Activated naive CD4-positive, alpha-beta T cell treated with anti-CD3 and anti-CD28 coated beads, Interleukin-2, amount 10 ng/mL, durations not matched to agents 7 days and 5 days (primary cell): Measurements from ENCODE around the gene AUTS2.
A peak's percentile ranks its signal among the peaks of the same experiment; 100 is the strongest.

ENCODE experiments used
- CTCF ChIA-PET: fragments of 350-600 bp; sonication (Branson Sonifier 250); formaldehyde crosslinking; loops from one replicate; lab custom pipeline; 2021; ENCODE audit warnings: antibody characterized with exemption; lab: Charles Lee
- DNase-seq: peaks from one replicate; pipeline ENCODE4 v3.0.0-alpha.2; 2020
- H3K27ac Mint-ChIP-seq: one replicate; pipeline ENCODE4 v1.8.0; 2021; ENCODE audit warnings: mild to moderate bottlenecking, moderate library complexity, mixed read lengths
- H3K27me3 Mint-ChIP-seq: one replicate; pipeline ENCODE4 v1.8.0; 2021; ENCODE audit warnings: mild to moderate bottlenecking, mixed read lengths
- H3K36me3 Mint-ChIP-seq: one replicate; pipeline ENCODE4 v1.8.0; 2021; ENCODE audit warnings: mixed read lengths
- H3K4me1 Mint-ChIP-seq: one replicate; pipeline ENCODE4 v1.8.0; 2021; ENCODE audit warnings: mixed read lengths
- H3K4me3 Mint-ChIP-seq: one replicate; pipeline ENCODE4 v1.8.0; 2021; ENCODE audit warnings: mild to moderate bottlenecking, moderate library complexity, mixed read lengths
- H3K9me3 Mint-ChIP-seq: one replicate; pipeline ENCODE4 v1.8.0; 2021; ENCODE audit warnings: mixed read lengths

The AUTS2 gene

GRCh38 chr7:70679661-70680060, 1081.4 kb downstream of the AUTS2 start:
- Mint-ChIP-seq H3K9me3 (peaks cover 8% of the 10 kb centered on the region), H3K27ac (no peak overlapping the region), H3K4me3 (no peak overlapping the region), H3K27me3 (no peaks in the 10 kb centered on the region), H3K4me1 (peaks cover 17% of the 10 kb centered on the region), H3K36me3 (no peaks in the 10 kb centered on the region)
- CTCF ChIA-PET: no interaction called here
- no peak for DNase-seq

DNA sequence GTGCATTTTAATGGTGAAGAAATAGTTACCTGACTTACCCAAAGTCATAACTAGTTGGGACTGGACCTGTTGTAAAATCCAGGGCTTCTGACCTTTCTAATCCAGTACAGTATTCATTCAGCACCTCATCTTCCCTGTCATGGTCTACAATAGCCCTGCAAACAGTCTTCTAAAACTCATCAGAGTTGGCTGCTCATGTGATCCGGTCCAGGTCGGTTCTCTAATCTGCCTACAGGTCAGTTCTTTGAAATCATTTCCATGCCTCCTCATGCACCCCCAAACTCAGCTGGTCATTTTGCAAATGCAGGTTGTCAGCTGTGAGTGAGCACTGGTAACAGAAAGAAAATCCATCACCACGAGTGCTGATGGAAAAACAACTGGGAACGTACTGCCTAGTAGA, 1082.0 kb downstream of the AUTS2 start:
- Mint-ChIP-seq H3K27me3 (no peaks in the 10 kb centered on the region), H3K27ac (no peak overlapping the region), H3K9me3 (peaks cover 8% of the 10 kb centered on the region), H3K36me3 (no peaks in the 10 kb centered on the region), H3K4me3 (no peak overlapping the region), H3K4me1 (peaks cover 17% of the 10 kb centered on the region)
- no peak for DNase-seq
- CTCF ChIA-PET: no interaction called here

GRCh38 chr7:70680743-70681468, 1082.6 kb downstream of the AUTS2 start:
- Mint-ChIP-seq H3K4me3 (no peak overlapping the region), H3K36me3 (no peaks in the 10 kb centered on the region), H3K27me3 (no peaks in the 10 kb centered on the region), H3K4me1 (peaks cover 17% of the 10 kb centered on the region), H3K9me3 (peaks cover 8% of the 10 kb centered on the region), H3K27ac (no peak overlapping the region)
- no peak for DNase-seq
- CTCF ChIA-PET: no interaction called here

- CTCF ChIA-PET: no interaction called here
- peaks cover 17% of the 10 kb centered on the region for H3K4me1 Mint-ChIP-seq
- DNase-seq: peak; percentile 42
Observed at GRCh38 chr7:70681469-70682350, 1083.4 kb downstream of the AUTS2 start.

GRCh38 chr7:70684173-70684572, 1085.9 kb downstream of the AUTS2 start:
- no peaks in the 10 kb centered on the region for H3K27me3 Mint-ChIP-seq
- H3K36me3 Mint-ChIP-seq: no peaks in the 10 kb centered on the region
- no peak overlapping the region for H3K4me3 Mint-ChIP-seq
- no peak for DNase-seq
- CTCF ChIA-PET: no interaction called here
- no peak overlapping the region for H3K27ac Mint-ChIP-seq
- H3K9me3 Mint-ChIP-seq: peaks cover 1% of the 10 kb centered on the region
- peaks cover 17% of the 10 kb centered on the region for H3K4me1 Mint-ChIP-seq

More at GRCh38 chr7:70681469-70682350, 1083.4 kb downstream of the AUTS2 start:
- Mint-ChIP-seq H3K27me3 (no peaks in the 10 kb centered on the region), H3K27ac (no peak overlapping the region), H3K36me3 (no peaks in the 10 kb centered on the region), H3K4me3 (peak overlapping the region; percentile 28), H3K9me3 (peaks cover 8% of the 10 kb centered on the region)

DNA sequence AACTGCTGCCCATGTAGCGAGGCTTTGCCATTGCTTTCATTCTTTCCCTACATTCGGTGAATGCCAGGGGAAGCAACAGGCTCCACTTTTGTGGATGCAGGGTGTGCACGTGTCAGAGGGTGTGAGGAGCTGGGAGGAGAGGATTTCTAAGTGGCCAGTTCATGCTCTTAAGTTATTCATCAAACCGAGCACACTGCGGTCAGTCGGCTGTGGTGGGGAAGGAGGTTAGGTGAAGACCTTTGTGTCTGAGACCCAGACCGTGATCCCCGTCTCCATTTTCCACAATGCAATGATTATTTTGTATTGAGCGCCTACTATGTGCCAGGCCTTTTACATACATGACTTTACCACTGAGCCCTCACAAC, 1095.0 kb downstream of the AUTS2 start:
- Mint-ChIP-seq H3K9me3 (no peaks in the 10 kb centered on the region), H3K36me3 (no peaks in the 10 kb centered on the region), H3K27ac (no peak overlapping the region), H3K4me1 (peaks cover 6% of the 10 kb centered on the region), H3K27me3 (peaks cover 57% of the 10 kb centered on the region), H3K4me3 (peak overlapping the region; percentile 59)
- DNase-seq: no peak
- CTCF ChIA-PET: no interaction called here

GRCh38 chr7:70693686-70694433, 1095.6 kb downstream of the AUTS2 start:
- Mint-ChIP-seq H3K27me3 (peaks cover 57% of the 10 kb centered on the region), H3K4me3 (peak overlapping the region; percentile 59), H3K36me3 (no peaks in the 10 kb centered on the region), H3K27ac (no peak overlapping the region), H3K4me1 (peaks cover 6% of the 10 kb centered on the region), H3K9me3 (no peaks in the 10 kb centered on the region)
- CTCF ChIA-PET: no interaction called here
- DNase-seq: peak; percentile 43

DNA sequence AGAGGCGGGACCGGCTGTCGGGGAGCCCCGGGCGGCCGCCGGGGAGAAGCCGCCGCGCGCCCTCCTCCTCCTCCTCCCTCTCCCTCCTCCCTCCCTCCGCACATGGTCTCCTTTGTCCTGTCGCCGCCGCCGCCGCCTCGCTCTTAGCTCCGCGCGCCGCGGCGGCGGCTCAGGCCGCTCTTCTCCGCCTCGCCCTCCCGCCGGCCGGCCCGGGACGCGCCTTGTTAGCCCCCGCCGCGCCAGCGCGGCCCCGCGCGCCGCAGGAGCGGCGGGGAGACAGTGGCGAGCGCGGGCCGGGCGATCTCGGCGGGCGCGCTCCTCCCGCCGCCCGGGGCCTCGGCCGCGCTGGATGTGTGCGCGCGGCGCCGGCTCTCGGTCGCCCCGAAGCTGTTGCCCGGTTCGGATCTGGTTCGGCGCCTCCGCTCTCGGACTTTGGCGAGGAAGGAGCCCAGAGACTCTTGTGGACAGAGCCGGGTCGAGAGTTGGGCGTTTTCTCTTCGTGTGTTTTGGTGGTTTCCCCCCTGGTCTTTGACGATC, 1096.2 kb downstream of the AUTS2 start:
- peaks cover 6% of the 10 kb centered on the region for H3K4me1 Mint-ChIP-seq
- no peaks in the 10 kb centered on the region for H3K36me3 Mint-ChIP-seq
- no peak overlapping the region for H3K27ac Mint-ChIP-seq
- no peaks in the 10 kb centered on the region for H3K9me3 Mint-ChIP-seq
- peaks cover 57% of the 10 kb centered on the region for H3K27me3 Mint-ChIP-seq
- peak; percentile 31 for DNase-seq
- CTCF ChIA-PET: no interaction called here
- peak overlapping the region; percentile 71 for H3K4me3 Mint-ChIP-seq

DNA sequence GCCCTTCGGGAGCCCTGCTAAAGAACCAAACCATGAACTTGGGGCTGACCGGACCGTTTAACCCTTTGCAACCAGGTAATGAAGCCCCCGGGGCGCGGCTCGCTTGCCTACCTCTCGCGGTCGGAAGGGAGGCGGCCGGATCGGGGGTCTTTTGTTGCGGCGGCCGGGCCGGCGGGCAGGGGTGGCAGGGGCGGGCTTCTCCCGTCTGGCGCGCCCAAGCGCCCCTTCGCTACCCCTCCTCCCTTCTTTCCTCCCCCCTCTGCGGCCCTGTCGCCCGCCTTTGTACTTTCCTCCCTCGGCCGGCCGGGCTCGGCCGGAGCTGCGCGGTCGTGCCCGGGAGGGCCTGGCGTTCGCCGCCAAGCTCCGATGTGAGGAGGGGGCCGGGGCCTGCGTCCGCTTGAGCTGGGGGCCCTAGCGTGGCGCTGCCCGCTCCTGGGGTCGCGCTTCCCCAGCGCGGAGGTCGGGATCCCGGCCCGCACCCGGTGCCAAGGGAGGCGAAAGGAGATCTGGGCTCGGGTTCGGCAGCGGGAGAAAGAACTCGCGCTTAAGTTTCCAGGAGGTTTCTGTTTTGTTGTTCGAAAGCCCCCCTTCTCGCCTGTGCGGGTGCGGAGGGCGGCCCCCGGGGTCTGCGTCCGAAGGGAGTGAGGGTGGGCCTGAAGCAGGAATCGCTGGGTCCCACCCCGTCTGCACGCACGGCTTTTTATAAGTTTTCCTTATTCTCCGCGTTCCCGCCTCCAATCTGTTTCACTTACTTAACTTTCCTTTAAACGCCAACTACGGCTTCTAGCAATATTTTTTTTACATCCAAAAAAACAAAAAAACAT, 1096.9 kb downstream of the AUTS2 start:
- no peak for DNase-seq
- CTCF ChIA-PET: no interaction called here

GRCh38 chr7:70695795-70696083, 1097.5 kb downstream of the AUTS2 start:
- Mint-ChIP-seq H3K27me3 (peaks cover 57% of the 10 kb centered on the region), H3K27ac (no peak overlapping the region), H3K4me3 (peak overlapping the region; percentile 68), H3K4me1 (peaks cover 6% of the 10 kb centered on the region), H3K9me3 (no peaks in the 10 kb centered on the region), H3K36me3 (no peaks in the 10 kb centered on the region)
- CTCF ChIA-PET: no interaction called here
- DNase-seq: no peak

More for the DNA sequence above, 1096.9 kb downstream of the AUTS2 start:
- H3K9me3 Mint-ChIP-seq: no peaks in the 10 kb centered on the region
- peaks cover 6% of the 10 kb centered on the region for H3K4me1 Mint-ChIP-seq
- H3K27me3 Mint-ChIP-seq: peaks cover 57% of the 10 kb centered on the region
- H3K36me3 Mint-ChIP-seq: no peaks in the 10 kb centered on the region
- peak overlapping the region; percentile 33 for H3K27ac Mint-ChIP-seq
- peak overlapping the region; percentile 71 for H3K4me3 Mint-ChIP-seq

GRCh38 chr7:70696201-70696754, 1098.0 kb downstream of the AUTS2 start:
- no peak for DNase-seq
- CTCF ChIA-PET: no interaction called here
- Mint-ChIP-seq H3K27ac (no peak overlapping the region), H3K27me3 (peaks cover 56% of the 10 kb centered on the region), H3K36me3 (no peaks in the 10 kb centered on the region), H3K4me3 (peak overlapping the region; percentile 68), H3K9me3 (no peaks in the 10 kb centered on the region), H3K4me1 (peaks cover 6% of the 10 kb centered on the region)

DNA sequence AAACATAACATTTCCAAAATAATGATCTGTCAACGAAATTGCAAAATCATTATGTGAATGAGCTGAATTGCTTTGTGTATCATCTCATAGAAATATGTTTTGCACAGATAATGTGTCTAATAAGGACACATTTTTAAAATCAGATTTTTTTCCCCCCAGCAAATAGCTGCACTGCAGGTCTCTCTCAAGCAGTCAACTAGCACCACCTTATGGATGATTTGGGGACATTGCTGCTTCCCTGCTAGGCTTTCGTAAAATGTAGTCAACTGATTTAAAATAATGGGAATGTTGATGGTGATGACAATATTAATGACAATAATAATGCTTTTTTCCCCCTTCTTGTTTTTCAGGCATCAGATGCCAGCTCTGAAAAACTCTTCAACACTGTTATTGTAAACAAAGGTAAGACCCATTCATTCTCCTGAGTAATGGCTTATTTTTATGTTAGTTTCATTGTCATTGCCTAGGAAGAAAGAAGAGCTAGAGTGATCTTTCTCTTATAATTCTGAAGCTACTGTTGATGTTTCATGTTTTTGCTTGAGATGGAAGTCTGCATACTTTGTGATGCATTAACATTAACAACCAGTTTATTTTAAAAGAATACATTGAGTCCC, 1100.1 kb downstream of the AUTS2 start:
- DNase-seq: peak; percentile 24
- peaks cover 35% of the 10 kb centered on the region for H3K27me3 Mint-ChIP-seq
- no peaks in the 10 kb centered on the region for H3K36me3 Mint-ChIP-seq
- CTCF ChIA-PET: interaction anchor here (0.7 to 1.7 kb wide), 6 partner anchors 17 to 658 kb away, joined by 3 to 8 read pairs (median 4); no protein-coding TSS in a partner anchor
- peaks cover 6% of the 10 kb centered on the region for H3K4me1 Mint-ChIP-seq
- no peak overlapping the region for H3K4me3 Mint-ChIP-seq
- H3K9me3 Mint-ChIP-seq: no peaks in the 10 kb centered on the region
- H3K27ac Mint-ChIP-seq: no peak overlapping the region

DNA sequence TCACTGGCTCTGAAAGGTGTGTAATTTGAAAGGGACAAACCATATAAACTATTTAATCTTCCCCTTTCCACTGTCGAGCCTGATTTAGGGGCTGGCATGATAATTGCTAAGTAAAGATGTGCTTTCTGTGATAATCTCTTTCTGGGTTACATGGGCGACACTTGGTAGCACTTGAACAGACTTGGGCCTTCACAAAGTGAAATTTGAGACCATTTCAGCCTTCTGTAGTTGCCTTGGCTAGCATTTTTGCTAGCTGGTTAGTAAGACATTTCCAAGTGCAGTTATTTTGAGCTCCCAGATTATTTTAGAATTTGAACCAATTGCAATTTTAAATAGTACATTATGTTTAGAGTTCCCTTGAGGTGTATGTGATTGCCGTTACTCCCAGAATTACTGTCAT, 1101.0 kb downstream of the AUTS2 start:
- Mint-ChIP-seq H3K4me3 (no peak overlapping the region), H3K36me3 (no peaks in the 10 kb centered on the region), H3K4me1 (peaks cover 6% of the 10 kb centered on the region), H3K27me3 (peaks cover 30% of the 10 kb centered on the region), H3K9me3 (no peaks in the 10 kb centered on the region), H3K27ac (no peak overlapping the region)
- CTCF ChIA-PET: interaction anchor here (1.7 kb wide), 1 partner anchor 71 kb away, joined by 5 read pairs; no protein-coding TSS in a partner anchor
- DNase-seq: no peak
